AG09319 (cell line): ENCODE results near the gene MYO15B.

Source experiments
- DNase-seq: peaks from one replicate; pipeline ENCODE4 v3.0.0-alpha.2; 2010; ENCODE audit warnings: low read depth; ENCODE audit errors: extremely low read depth
- TF ChIP-seq, protein P1 (sequence below): IDR thresholded peaks from 2 replicates; pipeline ENCODE4 v1.5.1; 2011; ENCODE audit warnings: low read depth, mild to moderate bottlenecking, inconsistent platforms, low read length, moderate library complexity

Gene MYO15B

DNA sequence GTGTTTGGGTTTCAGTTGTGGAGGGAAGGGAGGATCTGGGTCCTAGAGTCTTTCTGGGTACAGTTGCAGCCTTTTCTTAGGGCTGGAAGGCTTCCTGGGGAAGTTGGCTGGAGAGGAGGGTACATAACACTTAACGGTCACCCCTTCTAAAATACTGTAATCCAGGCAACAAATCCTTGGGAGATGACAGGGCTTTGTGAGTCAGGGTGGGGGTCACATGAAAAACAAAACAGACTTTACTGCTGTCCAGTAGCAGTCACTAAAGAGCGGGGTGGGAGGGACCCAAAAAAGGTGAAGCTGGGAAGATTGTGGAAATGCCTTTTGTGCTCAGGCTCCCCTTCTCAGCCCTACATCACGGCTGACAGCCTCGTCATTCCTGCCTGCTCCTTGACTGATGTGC lies 85.9 kb downstream of the MYO15B start:
- TF ChIP-seq, protein P1, sequence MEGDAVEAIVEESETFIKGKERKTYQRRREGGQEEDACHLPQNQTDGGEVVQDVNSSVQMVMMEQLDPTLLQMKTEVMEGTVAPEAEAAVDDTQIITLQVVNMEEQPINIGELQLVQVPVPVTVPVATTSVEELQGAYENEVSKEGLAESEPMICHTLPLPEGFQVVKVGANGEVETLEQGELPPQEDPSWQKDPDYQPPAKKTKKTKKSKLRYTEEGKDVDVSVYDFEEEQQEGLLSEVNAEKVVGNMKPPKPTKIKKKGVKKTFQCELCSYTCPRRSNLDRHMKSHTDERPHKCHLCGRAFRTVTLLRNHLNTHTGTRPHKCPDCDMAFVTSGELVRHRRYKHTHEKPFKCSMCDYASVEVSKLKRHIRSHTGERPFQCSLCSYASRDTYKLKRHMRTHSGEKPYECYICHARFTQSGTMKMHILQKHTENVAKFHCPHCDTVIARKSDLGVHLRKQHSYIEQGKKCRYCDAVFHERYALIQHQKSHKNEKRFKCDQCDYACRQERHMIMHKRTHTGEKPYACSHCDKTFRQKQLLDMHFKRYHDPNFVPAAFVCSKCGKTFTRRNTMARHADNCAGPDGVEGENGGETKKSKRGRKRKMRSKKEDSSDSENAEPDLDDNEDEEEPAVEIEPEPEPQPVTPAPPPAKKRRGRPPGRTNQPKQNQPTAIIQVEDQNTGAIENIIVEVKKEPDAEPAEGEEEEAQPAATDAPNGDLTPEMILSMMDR, result no peak

More for the DNA sequence above, 85.9 kb downstream of the MYO15B start:
- DNase-seq, result no peak
